ENCODE measurements around the gene ST6GALNAC4. TPM values are rescaled to one million over a fixed set of nuclear protein-coding genes. Genes with fewer than 3 reads are reported as not detected.

ST6GALNAC4 gene
- 10 to 100 TPM; 16.4 to 40.5 (median 25.1) TPM for polyA plus RNA-seq (ENCODE audit: insufficient read depth in 1 of 5, insufficient read length in 5 of 5, low replicate concordance in 1 of 5)
- long read RNA-seq, donor 1, transcript ST6GALNAC4-201 (6 exons, 1,691 nt), result major isoform, 6 of 17 reads
- long read RNA-seq, donor 1, partial matches to known transcripts, result 10 of 17 reads
- long read RNA-seq, donor 1, other reads (novel, unspliced or antisense), result 0 of 17 reads
- long read RNA-seq, donor 2, partial matches to known transcripts, result 0 of 3 reads
- long read RNA-seq, donor 2, other reads (novel, unspliced or antisense), result 0 of 3 reads
- long read RNA-seq, donor 3, partial matches to known transcripts, result 0 of 10 reads
- long read RNA-seq, donor 3, other reads (novel, unspliced or antisense), result 5 of 10 reads
- long read RNA-seq, donor 4, transcript ST6GALNAC4-201 (6 exons, 1,691 nt), result major isoform, 5 of 5 reads
- long read RNA-seq, donor 4, partial matches to known transcripts, result 0 of 5 reads
- long read RNA-seq, donor 4, other reads (novel, unspliced or antisense), result 0 of 5 reads
- long read RNA-seq, donor 5, transcript ST6GALNAC4-201 (6 exons, 1,691 nt), result major isoform, 9 of 10 reads
- long read RNA-seq, donor 5, partial matches to known transcripts, result 0 of 10 reads
- long read RNA-seq, donor 5, other reads (novel, unspliced or antisense), result 0 of 10 reads
- long read RNA-seq, donor 6, transcript ST6GALNAC4-201 (6 exons, 1,691 nt), result major isoform, 11 of 11 reads
- long read RNA-seq, donor 6, partial matches to known transcripts, result 0 of 11 reads
- long read RNA-seq, donor 6, other reads (novel, unspliced or antisense), result 0 of 11 reads
- long read RNA-seq, donor 7, transcript ST6GALNAC4-201 (6 exons, 1,691 nt), result major isoform, 7 of 14 reads
- long read RNA-seq, donor 7, partial matches to known transcripts, result 0 of 14 reads
- long read RNA-seq, donor 7, other reads (novel, unspliced or antisense), result 6 of 14 reads
- long read RNA-seq, donor 8, result 0 reads

- DNase-seq, result peak; percentile 90 to 91
Observed at GRCh38 chr9:127916720-127917581, at the start of gene ST6GALNAC4. Gene ST6GALNAC4, minus strand, starts transcription at chr9:127917041. Its CDS starts 622 bp downstream, at chr9:127916419.

GRCh38 chr9:127965953-127966352 is 49.1 kb upstream of the ST6GALNAC4 start:
- DNase-seq, result no peak

GRCh38 chr9:127963359-127964064 is 46.7 kb upstream of the ST6GALNAC4 start:
- no peak for DNase-seq

GRCh38 chr9:127963041-127963358 is 46.2 kb upstream of the ST6GALNAC4 start:
- no peak for DNase-seq

DNA sequence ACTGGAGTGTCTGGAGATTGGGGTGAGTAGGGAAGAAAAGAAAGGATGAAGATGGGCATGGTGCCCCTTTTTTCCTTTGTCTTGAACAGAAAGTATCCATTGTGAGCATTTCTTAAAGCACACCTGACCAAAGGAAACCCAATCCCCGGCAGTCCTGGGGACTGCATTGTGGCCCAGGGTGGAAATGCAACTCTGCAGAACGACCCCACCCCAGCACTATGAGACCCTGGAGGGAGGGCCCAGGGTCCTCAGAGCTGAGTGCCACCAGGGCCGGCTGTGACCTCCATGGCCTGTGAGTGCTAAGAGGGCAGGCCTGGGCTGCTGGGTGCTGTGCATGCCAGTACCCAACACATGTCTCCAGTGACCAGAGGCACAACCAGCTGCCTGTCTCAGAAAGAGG is 45.4 kb upstream of the ST6GALNAC4 start:
- no peak for DNase-seq

GRCh38 chr9:127961613-127962155 is 44.8 kb upstream of the ST6GALNAC4 start:
- DNase-seq, result no peak

DNA sequence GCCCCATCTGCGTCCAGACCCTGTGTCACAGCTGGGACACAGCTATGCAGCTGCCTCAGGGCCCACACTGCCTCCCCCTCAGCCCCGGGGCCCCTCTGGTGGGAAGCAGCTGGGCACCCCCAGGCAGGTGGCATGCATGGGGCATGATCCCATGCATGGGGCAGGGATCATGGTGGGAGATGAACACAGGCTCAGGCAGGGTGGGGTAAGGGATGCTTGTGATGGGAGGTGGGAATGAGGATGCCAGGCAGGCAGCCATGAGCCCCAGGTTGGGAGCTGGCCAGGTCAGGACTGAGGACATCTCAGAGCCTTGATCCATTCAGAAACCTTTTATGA is 44.3 kb upstream of the ST6GALNAC4 start:
- DNase-seq, result no peak

GRCh38 chr9:127960410-127961154 is 43.7 kb upstream of the ST6GALNAC4 start:
- no peak for DNase-seq

DNA sequence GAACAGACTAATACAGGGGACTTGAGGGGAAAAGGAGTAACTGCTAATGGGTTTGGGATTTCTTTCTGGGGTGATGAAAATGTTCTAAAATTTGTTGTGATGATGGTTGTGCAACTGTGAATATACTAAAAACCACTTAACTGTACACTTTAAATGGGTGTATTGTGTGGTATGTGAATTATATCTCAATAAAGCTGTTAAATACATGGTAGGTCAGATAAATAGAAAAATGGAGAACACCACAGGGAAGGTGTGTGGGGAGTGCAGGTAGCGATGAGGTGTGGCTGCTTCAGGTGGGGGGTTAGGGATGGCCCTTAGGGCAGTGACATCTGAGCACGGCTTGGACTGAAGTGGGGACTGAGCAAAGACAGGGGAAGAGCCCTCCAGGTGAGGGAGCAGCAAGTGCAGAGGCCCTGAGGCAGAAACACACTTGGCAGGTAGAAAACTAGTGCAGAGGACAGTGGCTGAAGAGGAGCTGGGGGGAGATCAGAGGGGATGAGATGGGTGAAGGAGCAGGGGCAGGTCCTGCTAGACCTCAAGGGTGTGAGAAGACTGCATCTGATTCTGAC is 43.1 kb upstream of the ST6GALNAC4 start:
- no peak for DNase-seq

DNA sequence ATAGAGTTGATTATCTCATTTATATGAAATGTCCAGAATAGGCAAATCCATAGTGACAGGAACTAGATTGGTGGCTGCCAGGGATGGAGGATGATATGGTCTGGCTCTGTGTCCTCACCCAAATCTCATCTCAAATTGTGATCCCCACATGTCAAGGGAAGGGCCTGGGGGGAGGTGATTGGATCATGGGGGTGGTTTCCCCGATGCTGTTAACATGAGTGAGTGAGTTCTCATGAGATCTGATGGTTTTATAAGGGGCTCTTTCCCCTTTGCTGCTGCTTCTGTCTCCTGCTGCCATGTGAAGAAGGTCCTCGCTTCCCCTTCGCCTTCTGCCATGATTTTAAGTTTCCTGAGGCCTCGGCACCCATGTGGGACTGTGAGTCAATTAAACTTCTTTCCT is 42.6 kb upstream of the ST6GALNAC4 start:
- no peak for DNase-seq

DNA sequence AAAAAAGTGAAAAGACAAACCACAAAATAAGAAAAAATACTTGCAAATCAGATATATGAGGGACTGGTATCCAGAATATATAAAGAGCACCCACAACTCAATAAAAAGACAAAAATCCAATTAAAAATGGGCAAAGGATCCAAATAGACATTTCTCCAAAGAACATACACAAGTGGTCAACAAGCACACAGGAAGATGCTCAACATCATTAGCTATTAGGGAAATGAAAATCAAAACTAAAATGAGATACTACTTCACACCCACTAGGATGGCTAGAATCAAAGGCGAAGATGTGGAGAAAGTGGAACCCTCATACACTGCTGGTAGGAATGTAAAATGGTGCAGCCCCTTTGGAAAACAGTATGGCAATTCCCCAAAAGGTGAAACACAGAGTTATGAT is 41.9 kb upstream of the ST6GALNAC4 start:
- DNase-seq, result no peak

GRCh38 chr9:127955294-127956015 is 38.6 kb upstream of the ST6GALNAC4 start:
- DNase-seq, result no peak

DNA sequence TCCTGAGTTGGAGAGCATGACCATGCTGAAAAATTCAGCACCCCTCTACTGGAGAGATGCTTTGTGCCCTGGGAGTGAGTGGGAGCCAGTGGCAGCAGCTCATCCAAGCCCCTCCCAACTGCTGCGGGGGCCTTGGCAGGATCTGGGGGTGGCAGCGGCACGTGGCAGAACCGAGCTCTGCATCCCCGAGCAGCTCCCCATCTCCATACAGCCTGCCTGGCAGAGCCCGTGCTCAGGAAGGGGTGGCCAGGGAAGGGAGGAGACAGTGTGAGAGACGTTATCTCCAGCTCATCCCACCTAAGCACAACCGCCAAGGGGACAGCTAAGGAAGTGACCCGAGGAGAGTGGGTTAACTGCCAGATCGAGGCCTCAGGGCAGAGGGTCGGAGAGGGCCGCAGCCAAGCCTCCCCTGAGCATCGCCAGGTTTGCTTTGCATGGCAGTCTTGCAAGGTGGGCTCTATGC is 38.0 kb upstream of the ST6GALNAC4 start:
- no peak for DNase-seq

DNA sequence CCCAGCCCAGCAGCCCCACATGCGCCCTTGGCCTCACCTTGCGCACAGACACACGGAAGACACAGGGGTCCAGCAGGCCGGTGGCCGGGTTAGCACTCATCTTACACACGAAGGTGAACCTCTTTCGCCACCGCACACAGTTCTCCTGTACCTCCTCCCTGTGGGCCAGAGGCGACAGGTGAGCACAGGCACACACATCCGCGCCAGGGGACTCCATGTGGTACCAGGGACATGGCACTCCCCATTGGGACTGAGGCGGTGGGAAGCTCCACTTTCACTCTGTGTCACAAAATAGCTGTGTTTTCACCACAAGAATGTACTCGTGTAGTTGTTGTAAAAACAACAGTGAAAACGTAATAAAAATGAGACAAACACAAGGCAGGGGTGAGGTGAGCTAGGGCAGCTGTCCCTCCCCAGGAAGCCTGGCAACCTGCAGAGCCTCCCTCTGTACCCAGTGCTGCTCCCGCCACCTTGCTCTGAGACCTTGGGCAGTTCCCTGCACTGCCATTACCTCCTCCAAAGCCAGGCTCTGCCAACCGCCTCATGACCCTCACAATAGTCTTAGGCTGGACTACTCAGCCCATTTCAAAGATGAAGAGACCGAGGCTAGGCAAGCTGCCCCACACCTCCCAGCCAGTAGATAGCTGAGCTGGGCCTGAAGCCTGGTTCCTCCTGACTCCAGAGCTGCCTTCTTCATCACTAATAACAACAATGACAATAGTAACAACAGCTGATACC is 37.1 kb upstream of the ST6GALNAC4 start:
- no peak for DNase-seq

GRCh38 chr9:127953154-127953553 is 36.3 kb upstream of the ST6GALNAC4 start:
- DNase-seq, result no peak

- DNase-seq, result no peak
Observed at GRCh38 chr9:127950513-127951289, 33.9 kb upstream of the ST6GALNAC4 start.

DNA sequence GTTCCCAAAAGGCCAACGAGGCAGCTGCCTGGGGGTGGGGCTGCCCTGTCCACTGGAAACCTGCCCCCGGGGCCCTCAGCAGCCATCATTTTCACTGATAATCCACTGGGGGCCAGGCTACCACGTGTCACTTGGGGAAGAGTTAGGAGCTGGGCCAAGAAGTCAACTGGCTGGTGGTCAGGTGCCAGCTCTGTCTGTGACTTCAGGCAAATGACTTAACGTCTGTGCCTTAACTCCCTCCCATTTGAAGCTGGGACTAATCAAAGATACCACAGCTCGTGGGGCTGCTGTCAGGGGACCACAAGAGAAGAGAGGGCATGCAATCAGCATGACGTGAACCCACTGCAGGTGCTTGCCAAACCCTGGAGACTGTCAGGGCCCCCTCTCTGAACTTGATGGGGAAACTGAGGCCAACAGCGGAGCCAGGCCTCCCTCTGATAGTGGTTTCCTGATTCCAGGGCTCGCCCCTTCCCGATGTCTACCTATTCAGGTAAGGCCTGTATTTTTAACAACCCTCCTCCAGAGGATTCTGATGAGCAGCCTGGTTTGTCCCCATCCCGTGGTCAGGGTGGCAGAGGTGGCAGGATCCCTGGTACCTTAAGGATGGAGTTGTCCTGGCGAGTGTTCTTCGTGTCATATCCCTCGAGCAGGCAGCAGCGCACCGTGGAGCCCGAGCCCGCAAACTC is 33.1 kb upstream of the ST6GALNAC4 start:
- DNase-seq, result no peak

Data from right lung (tissue), 10 donors.